GM23338 (cell line): Measurements from ENCODE around the gene RBM22. TPM values are rescaled to one million over a fixed set of nuclear protein-coding genes. Genes with fewer than 3 reads are reported as not detected.

Experiments used
- ATAC-seq: fragments of 200-7000 bp; cut with Tn5 transposase; 3 replicates; pipeline ENCODE4 v1.9.1; 2020
- DNase-seq: peaks from one replicate; pipeline ENCODE4 v3.0.0-alpha.2; 2015; ENCODE audit warnings: low spot score
- H2AFZ ChIP-seq: fragments of 200-600 bp; sonication (generic); 2 replicates; pipeline ENCODE4 v1.8.0; 2016; ENCODE audit warnings: antibody characterized with exemption, mild to moderate bottlenecking, moderate library complexity
- H3F3A ChIP-seq: fragments of 200-600 bp; sonication (generic); replicated peaks from 2 replicates; pipeline ENCODE4 v1.8.0; 2017; ENCODE audit warnings: antibody characterized with exemption, mixed run types, low read depth
- H3K27ac ChIP-seq: fragments of 200-600 bp; sonication (generic); 2 replicates; pipeline ENCODE4 v1.6.1; 2016; ENCODE audit warnings: low read depth
- H3K27me3 ChIP-seq: fragments of 200-600 bp; sonication (generic); 2 replicates; pipeline ENCODE4 v1.8.0; 2016; ENCODE audit warnings: mild to moderate bottlenecking, mixed run types, moderate library complexity; ENCODE audit not compliant: insufficient read depth
- H3K36me3 ChIP-seq: fragments of 200-600 bp; sonication (generic); 2 replicates; pipeline ENCODE4 v1.8.0; 2016; ENCODE audit warnings: mild to moderate bottlenecking; ENCODE audit not compliant: insufficient read depth
- H3K4me1 ChIP-seq: fragments of 200-600 bp; sonication (generic); 2 replicates; pipeline ENCODE4 v1.8.0; 2016; ENCODE audit warnings: mild to moderate bottlenecking, moderate library complexity; ENCODE audit not compliant: insufficient read depth
- H3K4me2 ChIP-seq: fragments of 200-600 bp; sonication (generic); 2 replicates; pipeline ENCODE4 v1.7.1; 2017; ENCODE audit warnings: mixed run types
- H3K4me3 ChIP-seq: fragments of 200-600 bp; sonication (generic); 2 replicates; pipeline ENCODE4 v1.6.1; 2016; ENCODE audit warnings: mixed run types
- H3K79me2 ChIP-seq: fragments of 200-600 bp; sonication (generic); replicated peaks from 2 replicates; pipeline ENCODE4 v1.8.0; 2017; ENCODE audit warnings: mild to moderate bottlenecking; ENCODE audit not compliant: insufficient read depth
- H3K9me2 ChIP-seq: fragments of 200-600 bp; sonication (generic); 2 replicates; pipeline ENCODE4 v1.8.0; 2017; ENCODE audit not compliant: insufficient read depth
- H4K20me1 ChIP-seq: fragments of 200-600 bp; sonication (generic); replicated peaks from 2 replicates; pipeline ENCODE4 v1.8.0; 2017; ENCODE audit warnings: mild to moderate bottlenecking; ENCODE audit not compliant: insufficient read depth
- H3K27ac Mint-ChIP-seq: 2 replicates; pipeline ENCODE4 v1.8.0; 2020; ENCODE audit warnings: inconsistent platforms, mild to moderate bottlenecking, moderate library complexity, mixed read lengths
- H3K27me3 Mint-ChIP-seq: 3 replicates; pipeline ENCODE4 v1.8.0; 2022; ENCODE audit warnings: low read depth, mild to moderate bottlenecking, moderate library complexity, mixed read lengths, inconsistent platforms; ENCODE audit not compliant: insufficient read depth, poor library complexity
- H3K36me3 Mint-ChIP-seq: 3 replicates; pipeline ENCODE4 v1.8.0; 2021; ENCODE audit warnings: low read depth, mild to moderate bottlenecking, inconsistent platforms, moderate library complexity, mixed read lengths
- H3K4me1 Mint-ChIP-seq: 3 replicates; pipeline ENCODE4 v1.8.0; 2020; ENCODE audit warnings: mild to moderate bottlenecking, inconsistent platforms, mixed read lengths
- H3K4me3 Mint-ChIP-seq: 3 replicates; pipeline ENCODE4 v1.8.0; 2021; ENCODE audit warnings: moderate library complexity, mild to moderate bottlenecking, inconsistent platforms, mixed read lengths
- H3K9me3 Mint-ChIP-seq: 3 replicates; pipeline ENCODE4 v1.8.0; 2020; ENCODE audit warnings: moderate library complexity, mild to moderate bottlenecking, inconsistent platforms, mixed read lengths
- CREB1 ChIP-seq: fragments of 250-450 bp; sonication (Bioruptor Pico); IDR thresholded peaks from 2 replicates; pipeline ENCODE4 v1.5.0; 2020; ENCODE audit warnings: low read depth, mild to moderate bottlenecking, moderate library complexity
- EZH2 ChIP-seq: fragments of 200-600 bp; sonication (generic); IDR thresholded peaks from one replicate; pipeline ENCODE4 v1.8.0; 2017; ENCODE audit warnings: antibody characterized with exemption, mild to moderate bottlenecking, low read depth; ENCODE audit not compliant: unreplicated experiment
- JUNB ChIP-seq: IDR thresholded peaks from one replicate; pipeline ENCODE4 v1.6.1; 2016; ENCODE audit warnings: antibody characterized with exemption; ENCODE audit not compliant: unreplicated experiment
- POLR2AphosphoS5 ChIP-seq: IDR thresholded peaks from 2 replicates; pipeline ENCODE4 v1.6.1; 2016; ENCODE audit warnings: antibody characterized with exemption, low read depth
- STAT1 ChIP-seq: IDR thresholded peaks from one replicate; pipeline ENCODE4 v1.6.1; 2016; ENCODE audit warnings: antibody characterized with exemption; ENCODE audit not compliant: unreplicated experiment
- ZNF114 ChIP-seq: fragments of 250-450 bp; sonication (Bioruptor Pico); IDR thresholded peaks from 2 replicates; pipeline ENCODE4 v1.5.0; 2020; ENCODE audit warnings: mild to moderate bottlenecking, moderate library complexity
- polyA plus RNA-seq: library from polyadenylated mRNA; unstranded; fragments of >200 nt; fragmentation: Nextera tagmentation; extraction: Ambion mirVana; gene quantifications from 2 replicates; pipeline ENCODE4 v1.2.1, GENCODE V29; 2016
- total RNA-seq: library from RNA; depleted of rRNA; stranded (reverse); fragments of >200 nt; shearing (Covaris generic); gene quantifications from 2 replicates; pipeline ENCODE4 v1.2.3, GENCODE V29; 2014
- TF ChIP-seq, protein P1 (sequence below): IDR thresholded peaks from one replicate; pipeline ENCODE4 v1.6.1; 2018; ENCODE audit warnings: antibody characterized with exemption; ENCODE audit not compliant: unreplicated experiment
- TF ChIP-seq, protein P2 (sequence below), 2 experiments: fragments of 200-600 bp in 1 of 2; sonication (generic) in 1 of 2; conservative IDR thresholded peaks; 2 replicates each; pipeline versions ENCODE4 v1.5.1 to v1.6.1; 2016 to 2017; ENCODE audit warnings: antibody characterized with exemption in 2 of 2, low read depth in 2 of 2, mild to moderate bottlenecking in 2 of 2, moderate library complexity in 1 of 2
- TF ChIP-seq, protein P3 (sequence below): fragments of 250-450 bp; sonication (Bioruptor Pico); IDR thresholded peaks from 2 replicates; pipeline ENCODE4 v1.5.0; 2020; ENCODE audit warnings: mild to moderate bottlenecking, moderate library complexity

RBM22 gene
- total and polyA plus RNA-seq, 2 experiments from 2014 or later: 23.4 to 32.3 TPM

DNA sequence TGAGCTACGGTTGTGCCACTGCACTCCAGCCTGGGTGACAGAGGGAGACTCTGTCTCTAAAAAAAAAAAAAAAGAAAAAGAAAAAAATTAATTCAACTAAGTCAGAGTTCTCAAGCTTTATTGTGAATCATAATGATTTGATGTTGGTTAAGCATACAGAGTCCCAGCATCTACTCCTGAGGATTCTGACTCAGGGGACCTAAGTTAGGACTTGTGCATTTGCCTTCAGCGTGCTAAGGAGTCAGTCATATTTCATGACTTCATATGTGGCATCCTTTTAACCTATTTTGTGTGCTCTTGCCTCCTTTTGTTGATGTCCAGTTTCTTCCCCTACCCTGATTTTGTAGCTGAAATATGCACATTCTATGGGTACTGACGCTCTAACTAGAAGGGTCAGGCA is 36.9 kb downstream of the RBM22 start:
- DNase-seq: no peak
- no peaks in the 10 kb centered on the region for H4K20me1 ChIP-seq
- no peaks in the 10 kb centered on the region; the same call in 1 of the 2 replicates for H3K4me1 ChIP-seq
- H3K79me2 ChIP-seq: no peaks in the 10 kb centered on the region; the same call in none of the 2 replicates
- no peaks in the 10 kb centered on the region; the same call in 1 of the 2 replicates for H3K36me3 ChIP-seq
- no peak overlapping the region for H3K4me2 ChIP-seq
- ATAC-seq: no peak
- TF ChIP-seq CREB1 (CRISPR knock-in tag) (no peak), ZNF114 (no peak)
- no peaks in the 10 kb centered on the region for H3K9me2 ChIP-seq
- H3K4me3 Mint-ChIP-seq: no peak overlapping the region
- no peaks in the 10 kb centered on the region for H3K27me3 ChIP-seq
- no peak overlapping the region for H3K27ac Mint-ChIP-seq
- no peaks in the 10 kb centered on the region; the same call in 2 of the 3 replicates for H3K36me3 Mint-ChIP-seq
- H3K4me3 ChIP-seq: no peak overlapping the region
- H3K4me1 Mint-ChIP-seq: peaks cover 24% of the 10 kb centered on the region
- 0 out of 2 replicates have a peak, but pooled peaks cover 5% of the 10 kb centered on the region for H3F3A ChIP-seq
- no peak overlapping the region for H2AFZ ChIP-seq
- no peaks in the 10 kb centered on the region for H3K9me3 Mint-ChIP-seq
- peaks cover 15% of the 10 kb centered on the region for H3K27me3 Mint-ChIP-seq
- no peak overlapping the region for H3K27ac ChIP-seq

DNA sequence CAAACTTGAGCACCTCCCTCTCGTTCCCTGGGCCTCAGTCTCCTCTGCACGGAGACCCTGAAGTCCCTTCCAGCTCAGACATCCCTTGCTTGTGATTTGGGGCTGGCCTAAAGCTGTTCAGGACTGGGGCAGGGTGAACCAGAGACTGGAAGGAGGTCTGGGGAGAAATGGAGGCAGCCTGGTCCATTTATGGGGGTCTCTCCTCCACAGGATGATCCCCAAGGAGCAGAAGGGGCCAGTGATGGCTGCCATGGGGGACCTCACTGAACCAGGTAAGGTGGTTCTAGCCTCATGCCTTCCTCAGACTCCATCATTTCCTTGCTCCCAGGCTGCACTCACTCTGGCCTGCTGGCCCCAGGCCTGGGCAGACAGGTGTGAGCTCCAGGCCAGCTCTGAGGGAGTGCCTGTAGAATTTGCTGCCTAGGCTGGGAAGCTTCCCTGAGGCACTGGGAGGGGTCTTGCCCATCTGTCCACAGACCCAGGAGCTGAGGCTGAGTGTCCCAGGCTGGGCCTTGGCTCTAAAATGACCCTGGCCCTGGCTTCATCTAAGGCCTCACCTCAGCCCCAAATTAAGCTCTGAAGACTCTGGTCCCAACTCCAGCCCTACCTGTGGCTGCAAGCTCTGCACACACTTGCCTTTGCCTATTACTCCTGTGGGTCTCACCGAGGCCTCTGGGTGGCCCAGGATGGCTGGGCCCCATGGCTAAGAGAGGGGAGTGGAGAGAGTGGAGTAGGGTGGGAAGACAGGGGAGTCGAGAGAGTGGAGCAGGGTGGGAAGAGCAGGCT is 37.9 kb downstream of the RBM22 start:
- Mint-ChIP-seq H3K4me3 (no peak overlapping the region), H3K4me1 (peaks cover 24% of the 10 kb centered on the region), H3K9me3 (no peaks in the 10 kb centered on the region), H3K27ac (no peak overlapping the region), H3K27me3 (peaks cover 18% of the 10 kb centered on the region), H3K36me3 (no peaks in the 10 kb centered on the region; the same call in 2 of the 3 replicates)
- H3F3A ChIP-seq: no peaks in the 10 kb centered on the region
- no peaks in the 10 kb centered on the region for H3K9me2 ChIP-seq
- DNase-seq (no peak), ATAC-seq (peak; percentile 62)
- no peak overlapping the region for H3K4me3 ChIP-seq
- no peaks in the 10 kb centered on the region; the same call in 1 of the 2 replicates for H3K79me2 ChIP-seq
- H3K27ac ChIP-seq: no peak overlapping the region
- H4K20me1 ChIP-seq: no peaks in the 10 kb centered on the region
- H3K36me3 ChIP-seq: no peaks in the 10 kb centered on the region
- H3K27me3 ChIP-seq: peaks cover under 1% of the 10 kb centered on the region; the same call in 1 of the 2 replicates
- no peak overlapping the region for H3K4me2 ChIP-seq
- no peak overlapping the region for H2AFZ ChIP-seq
- no peaks in the 10 kb centered on the region; the same call in 1 of the 2 replicates for H3K4me1 ChIP-seq
- TF ChIP-seq POLR2AphosphoS5 (no peak), EZH2 (no peak), CREB1 (CRISPR knock-in tag) (no peak), JUNB (no peak), ZNF114 (no peak), STAT1 (no peak)
- TF ChIP-seq, protein P1, sequence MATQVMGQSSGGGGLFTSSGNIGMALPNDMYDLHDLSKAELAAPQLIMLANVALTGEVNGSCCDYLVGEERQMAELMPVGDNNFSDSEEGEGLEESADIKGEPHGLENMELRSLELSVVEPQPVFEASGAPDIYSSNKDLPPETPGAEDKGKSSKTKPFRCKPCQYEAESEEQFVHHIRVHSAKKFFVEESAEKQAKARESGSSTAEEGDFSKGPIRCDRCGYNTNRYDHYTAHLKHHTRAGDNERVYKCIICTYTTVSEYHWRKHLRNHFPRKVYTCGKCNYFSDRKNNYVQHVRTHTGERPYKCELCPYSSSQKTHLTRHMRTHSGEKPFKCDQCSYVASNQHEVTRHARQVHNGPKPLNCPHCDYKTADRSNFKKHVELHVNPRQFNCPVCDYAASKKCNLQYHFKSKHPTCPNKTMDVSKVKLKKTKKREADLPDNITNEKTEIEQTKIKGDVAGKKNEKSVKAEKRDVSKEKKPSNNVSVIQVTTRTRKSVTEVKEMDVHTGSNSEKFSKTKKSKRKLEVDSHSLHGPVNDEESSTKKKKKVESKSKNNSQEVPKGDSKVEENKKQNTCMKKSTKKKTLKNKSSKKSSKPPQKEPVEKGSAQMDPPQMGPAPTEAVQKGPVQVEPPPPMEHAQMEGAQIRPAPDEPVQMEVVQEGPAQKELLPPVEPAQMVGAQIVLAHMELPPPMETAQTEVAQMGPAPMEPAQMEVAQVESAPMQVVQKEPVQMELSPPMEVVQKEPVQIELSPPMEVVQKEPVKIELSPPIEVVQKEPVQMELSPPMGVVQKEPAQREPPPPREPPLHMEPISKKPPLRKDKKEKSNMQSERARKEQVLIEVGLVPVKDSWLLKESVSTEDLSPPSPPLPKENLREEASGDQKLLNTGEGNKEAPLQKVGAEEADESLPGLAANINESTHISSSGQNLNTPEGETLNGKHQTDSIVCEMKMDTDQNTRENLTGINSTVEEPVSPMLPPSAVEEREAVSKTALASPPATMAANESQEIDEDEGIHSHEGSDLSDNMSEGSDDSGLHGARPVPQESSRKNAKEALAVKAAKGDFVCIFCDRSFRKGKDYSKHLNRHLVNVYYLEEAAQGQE: no peak
- TF ChIP-seq, protein P2, sequence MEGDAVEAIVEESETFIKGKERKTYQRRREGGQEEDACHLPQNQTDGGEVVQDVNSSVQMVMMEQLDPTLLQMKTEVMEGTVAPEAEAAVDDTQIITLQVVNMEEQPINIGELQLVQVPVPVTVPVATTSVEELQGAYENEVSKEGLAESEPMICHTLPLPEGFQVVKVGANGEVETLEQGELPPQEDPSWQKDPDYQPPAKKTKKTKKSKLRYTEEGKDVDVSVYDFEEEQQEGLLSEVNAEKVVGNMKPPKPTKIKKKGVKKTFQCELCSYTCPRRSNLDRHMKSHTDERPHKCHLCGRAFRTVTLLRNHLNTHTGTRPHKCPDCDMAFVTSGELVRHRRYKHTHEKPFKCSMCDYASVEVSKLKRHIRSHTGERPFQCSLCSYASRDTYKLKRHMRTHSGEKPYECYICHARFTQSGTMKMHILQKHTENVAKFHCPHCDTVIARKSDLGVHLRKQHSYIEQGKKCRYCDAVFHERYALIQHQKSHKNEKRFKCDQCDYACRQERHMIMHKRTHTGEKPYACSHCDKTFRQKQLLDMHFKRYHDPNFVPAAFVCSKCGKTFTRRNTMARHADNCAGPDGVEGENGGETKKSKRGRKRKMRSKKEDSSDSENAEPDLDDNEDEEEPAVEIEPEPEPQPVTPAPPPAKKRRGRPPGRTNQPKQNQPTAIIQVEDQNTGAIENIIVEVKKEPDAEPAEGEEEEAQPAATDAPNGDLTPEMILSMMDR (conservative IDR thresholded peaks at IDR 0.05; ENCODE audit: low read depth in 2 of 2): no peak
- TF ChIP-seq, protein P3, sequence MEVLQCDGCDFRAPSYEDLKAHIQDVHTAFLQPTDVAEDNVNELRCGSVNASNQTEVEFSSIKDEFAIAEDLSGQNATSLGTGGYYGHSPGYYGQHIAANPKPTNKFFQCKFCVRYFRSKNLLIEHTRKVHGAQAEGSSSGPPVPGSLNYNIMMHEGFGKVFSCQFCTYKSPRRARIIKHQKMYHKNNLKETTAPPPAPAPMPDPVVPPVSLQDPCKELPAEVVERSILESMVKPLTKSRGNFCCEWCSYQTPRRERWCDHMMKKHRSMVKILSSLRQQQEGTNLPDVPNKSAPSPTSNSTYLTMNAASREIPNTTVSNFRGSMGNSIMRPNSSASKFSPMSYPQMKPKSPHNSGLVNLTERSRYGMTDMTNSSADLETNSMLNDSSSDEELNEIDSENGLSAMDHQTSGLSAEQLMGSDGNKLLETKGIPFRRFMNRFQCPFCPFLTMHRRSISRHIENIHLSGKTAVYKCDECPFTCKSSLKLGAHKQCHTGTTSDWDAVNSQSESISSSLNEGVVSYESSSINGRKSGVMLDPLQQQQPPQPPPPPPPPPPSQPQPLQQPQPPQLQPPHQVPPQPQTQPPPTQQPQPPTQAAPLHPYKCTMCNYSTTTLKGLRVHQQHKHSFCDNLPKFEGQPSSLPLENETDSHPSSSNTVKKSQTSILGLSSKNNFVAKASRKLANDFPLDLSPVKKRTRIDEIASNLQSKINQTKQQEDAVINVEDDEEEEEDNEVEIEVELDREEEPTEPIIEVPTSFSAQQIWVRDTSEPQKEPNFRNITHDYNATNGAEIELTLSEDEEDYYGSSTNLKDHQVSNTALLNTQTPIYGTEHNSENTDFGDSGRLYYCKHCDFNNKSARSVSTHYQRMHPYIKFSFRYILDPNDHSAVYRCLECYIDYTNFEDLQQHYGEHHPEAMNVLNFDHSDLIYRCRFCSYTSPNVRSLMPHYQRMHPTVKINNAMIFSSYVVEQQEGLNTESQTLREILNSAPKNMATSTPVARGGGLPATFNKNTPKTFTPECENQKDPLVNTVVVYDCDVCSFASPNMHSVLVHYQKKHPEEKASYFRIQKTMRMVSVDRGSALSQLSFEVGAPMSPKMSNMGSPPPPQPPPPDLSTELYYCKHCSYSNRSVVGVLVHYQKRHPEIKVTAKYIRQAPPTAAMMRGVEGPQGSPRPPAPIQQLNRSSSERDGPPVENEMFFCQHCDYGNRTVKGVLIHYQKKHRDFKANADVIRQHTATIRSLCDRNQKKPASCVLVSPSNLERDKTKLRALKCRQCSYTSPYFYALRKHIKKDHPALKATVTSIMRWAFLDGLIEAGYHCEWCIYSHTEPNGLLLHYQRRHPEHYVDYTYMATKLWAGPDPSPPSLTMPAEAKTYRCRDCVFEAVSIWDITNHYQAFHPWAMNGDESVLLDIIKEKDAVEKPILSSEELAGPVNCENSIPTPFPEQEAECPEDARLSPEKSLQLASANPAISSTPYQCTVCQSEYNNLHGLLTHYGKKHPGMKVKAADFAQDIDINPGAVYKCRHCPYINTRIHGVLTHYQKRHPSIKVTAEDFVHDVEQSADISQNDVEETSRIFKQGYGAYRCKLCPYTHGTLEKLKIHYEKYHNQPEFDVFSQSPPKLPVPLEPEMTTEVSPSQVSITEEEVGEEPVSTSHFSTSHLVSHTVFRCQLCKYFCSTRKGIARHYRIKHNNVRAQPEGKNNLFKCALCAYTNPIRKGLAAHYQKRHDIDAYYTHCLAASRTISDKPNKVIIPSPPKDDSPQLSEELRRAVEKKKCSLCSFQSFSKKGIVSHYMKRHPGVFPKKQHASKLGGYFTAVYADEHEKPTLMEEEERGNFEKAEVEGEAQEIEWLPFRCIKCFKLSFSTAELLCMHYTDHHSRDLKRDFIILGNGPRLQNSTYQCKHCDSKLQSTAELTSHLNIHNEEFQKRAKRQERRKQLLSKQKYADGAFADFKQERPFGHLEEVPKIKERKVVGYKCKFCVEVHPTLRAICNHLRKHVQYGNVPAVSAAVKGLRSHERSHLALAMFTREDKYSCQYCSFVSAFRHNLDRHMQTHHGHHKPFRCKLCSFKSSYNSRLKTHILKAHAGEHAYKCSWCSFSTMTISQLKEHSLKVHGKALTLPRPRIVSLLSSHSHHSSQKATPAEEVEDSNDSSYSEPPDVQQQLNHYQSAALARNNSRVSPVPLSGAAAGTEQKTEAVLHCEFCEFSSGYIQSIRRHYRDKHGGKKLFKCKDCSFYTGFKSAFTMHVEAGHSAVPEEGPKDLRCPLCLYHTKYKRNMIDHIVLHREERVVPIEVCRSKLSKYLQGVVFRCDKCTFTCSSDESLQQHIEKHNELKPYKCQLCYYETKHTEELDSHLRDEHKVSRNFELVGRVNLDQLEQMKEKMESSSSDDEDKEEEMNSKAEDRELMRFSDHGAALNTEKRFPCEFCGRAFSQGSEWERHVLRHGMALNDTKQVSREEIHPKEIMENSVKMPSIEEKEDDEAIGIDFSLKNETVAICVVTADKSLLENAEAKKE (CRISPR knock-in tag): no peak
